MM.1S (cell line): ENCODE data around the gene SURF2.

Experiments used
- DNase-seq: peaks from one replicate; pipeline ENCODE4 v3.0.0-alpha.2; 2015
- H2AFZ ChIP-seq: fragments of 300-600 bp; sonication (generic); 2 replicates; pipeline ENCODE4 v1.6.0; 2016; ENCODE audit warnings: antibody characterized with exemption, low read length
- H3F3A ChIP-seq: fragments of 300-600 bp; sonication (generic); 2 replicates; pipeline ENCODE4 v1.6.1; 2016; ENCODE audit warnings: mild to moderate bottlenecking, antibody characterized with exemption, low read length, moderate library complexity, mixed read lengths; ENCODE audit not compliant: insufficient read depth
- H3K27ac ChIP-seq: fragments of 300-600 bp; sonication (generic); 2 replicates; pipeline ENCODE4 v1.5.1; 2016; ENCODE audit warnings: mild to moderate bottlenecking, low read length
- H3K27me3 ChIP-seq: fragments of 300-600 bp; sonication (generic); replicated peaks from 2 replicates; pipeline ENCODE4 v1.6.0; 2016; ENCODE audit warnings: low read length; ENCODE audit not compliant: insufficient read depth
- H3K36me3 ChIP-seq: fragments of 300-600 bp; sonication (generic); replicated peaks from 2 replicates; pipeline ENCODE4 v1.6.1; 2016; ENCODE audit warnings: mild to moderate bottlenecking, low read length, mixed read lengths; ENCODE audit not compliant: insufficient read depth
- H3K4me1 ChIP-seq: fragments of 300-600 bp; sonication (generic); 2 replicates; pipeline ENCODE4 v1.6.1; 2016; ENCODE audit warnings: low read length, mixed read lengths
- H3K4me2 ChIP-seq: fragments of 300-600 bp; sonication (generic); 2 replicates; pipeline ENCODE4 v1.6.0; 2016; ENCODE audit warnings: low read depth, low read length
- H3K4me3 ChIP-seq: fragments of 300-600 bp; sonication (generic); 2 replicates; pipeline ENCODE4 v1.5.1; 2016; ENCODE audit warnings: low read length, mixed read lengths
- H3K79me2 ChIP-seq: fragments of 300-600 bp; sonication (generic); 2 replicates; pipeline ENCODE4 v1.6.1; 2016; ENCODE audit warnings: mixed run types, low read length, mixed read lengths
- H3K9ac ChIP-seq: fragments of 300-600 bp; sonication (generic); 2 replicates; pipeline ENCODE4 v1.6.1; 2016; ENCODE audit warnings: low read length, mixed read lengths
- H3K9me2 ChIP-seq: fragments of 300-600 bp; sonication (generic); replicated peaks from 2 replicates; pipeline ENCODE4 v1.6.1; 2016; ENCODE audit warnings: mild to moderate bottlenecking, low read length, mixed read lengths; ENCODE audit not compliant: insufficient read depth
- H3K9me3 ChIP-seq: fragments of 300-600 bp; sonication (generic); replicated peaks from 2 replicates; pipeline ENCODE4 v1.6.1; 2016; ENCODE audit warnings: mild to moderate bottlenecking, low read length, mixed read lengths; ENCODE audit not compliant: insufficient read depth
- H4K20me1 ChIP-seq: fragments of 300-600 bp; sonication (generic); 2 replicates; pipeline ENCODE4 v1.6.1; 2016; ENCODE audit warnings: mild to moderate bottlenecking, low read length, moderate library complexity, mixed read lengths; ENCODE audit not compliant: insufficient read depth
- EZH2 ChIP-seq: fragments of 300-600 bp; sonication (generic); optimal IDR thresholded peaks from 2 replicates; pipeline ENCODE3; 2017; ENCODE audit warnings: low read depth, mild to moderate bottlenecking, antibody characterized with exemption, low read length, mixed read lengths
- EZH2phosphoT487 ChIP-seq: fragments of 300-600 bp; sonication (generic); IDR thresholded peaks from 2 replicates; pipeline ENCODE4 v1.6.1; 2018; ENCODE audit warnings: antibody characterized with exemption, low read length
- TF ChIP-seq, protein P1 (sequence below): fragments of 300-600 bp; sonication (generic); IDR thresholded peaks from 2 replicates; pipeline ENCODE4 v1.5.1; 2016; ENCODE audit warnings: antibody characterized with exemption, low read length, mixed read lengths

SURF2 gene

DNA sequence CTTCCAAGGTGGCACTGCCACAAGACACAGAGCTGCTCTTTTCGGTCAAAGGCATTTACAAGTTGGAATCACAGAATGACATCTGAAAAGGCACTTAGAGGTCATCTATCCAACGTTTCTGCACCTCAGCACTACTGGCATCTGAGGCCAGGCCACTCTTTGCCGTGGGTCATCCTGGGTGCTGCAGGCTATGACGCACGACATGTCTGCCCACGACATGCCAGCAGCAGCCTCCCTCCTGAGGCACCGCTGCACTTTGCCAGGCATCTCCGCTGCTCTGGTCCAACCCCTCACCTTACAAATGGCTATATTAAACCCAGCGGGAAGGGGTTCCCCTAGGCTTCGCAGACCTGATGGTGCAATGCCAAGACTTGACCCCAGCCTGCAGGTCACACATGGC lies 11.4 kb downstream of the SURF2 start:
- peaks cover 44% of the 10 kb centered on the region for H4K20me1 ChIP-seq
- no peaks in the 10 kb centered on the region for H3K9me3 ChIP-seq
- H3K27ac ChIP-seq, result no peak overlapping the region

DNA sequence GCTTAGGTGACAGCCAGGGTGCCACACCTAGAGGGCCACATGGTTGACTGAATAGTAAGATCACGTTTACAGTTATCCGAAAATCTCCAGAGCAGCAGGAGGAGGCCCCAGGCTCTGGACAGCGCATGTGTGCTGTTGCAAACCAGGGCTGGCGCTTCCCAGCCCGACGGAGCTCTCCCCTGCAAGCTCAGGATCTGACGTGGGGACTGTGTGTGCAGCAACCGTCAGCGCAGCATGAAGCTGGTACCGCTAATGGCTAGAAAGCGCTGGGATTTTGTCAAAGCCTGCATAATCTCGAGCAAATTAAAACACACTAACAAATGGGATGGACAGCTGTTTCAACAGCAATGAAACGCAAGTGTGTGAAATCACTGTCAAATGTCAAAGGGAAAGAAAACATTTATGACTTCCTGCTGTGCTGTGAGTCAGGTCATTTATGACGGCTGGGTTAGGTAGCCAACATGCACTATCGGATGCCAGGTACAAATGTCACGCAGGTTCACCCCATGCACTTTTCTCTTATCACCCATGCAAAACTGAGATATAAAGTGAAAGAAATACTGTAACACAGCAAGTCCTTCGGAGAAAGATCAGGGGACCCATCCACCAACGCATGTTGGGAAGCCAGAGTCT lies 12.0 kb downstream of the SURF2 start:
- Histone ChIP-seq H3K9ac (no peak overlapping the region), H3F3A (no peaks in the 10 kb centered on the region), H3K9me2 (no peaks in the 10 kb centered on the region), H3K9me3 (no peaks in the 10 kb centered on the region), H3K27ac (no peak overlapping the region), H3K4me2 (no peak overlapping the region), H3K4me3 (no peak overlapping the region), H4K20me1 (peaks cover 47% of the 10 kb centered on the region), H3K4me1 (no peaks in the 10 kb centered on the region), H3K36me3 (peaks cover 9% of the 10 kb centered on the region; the same call in 1 of the 2 replicates), H3K79me2 (peaks cover 86% of the 10 kb centered on the region), H3K27me3 (no peaks in the 10 kb centered on the region), H2AFZ (no peak overlapping the region)
- TF ChIP-seq EZH2phosphoT487 (no peak), EZH2 (no peak)
- TF ChIP-seq, protein P1, sequence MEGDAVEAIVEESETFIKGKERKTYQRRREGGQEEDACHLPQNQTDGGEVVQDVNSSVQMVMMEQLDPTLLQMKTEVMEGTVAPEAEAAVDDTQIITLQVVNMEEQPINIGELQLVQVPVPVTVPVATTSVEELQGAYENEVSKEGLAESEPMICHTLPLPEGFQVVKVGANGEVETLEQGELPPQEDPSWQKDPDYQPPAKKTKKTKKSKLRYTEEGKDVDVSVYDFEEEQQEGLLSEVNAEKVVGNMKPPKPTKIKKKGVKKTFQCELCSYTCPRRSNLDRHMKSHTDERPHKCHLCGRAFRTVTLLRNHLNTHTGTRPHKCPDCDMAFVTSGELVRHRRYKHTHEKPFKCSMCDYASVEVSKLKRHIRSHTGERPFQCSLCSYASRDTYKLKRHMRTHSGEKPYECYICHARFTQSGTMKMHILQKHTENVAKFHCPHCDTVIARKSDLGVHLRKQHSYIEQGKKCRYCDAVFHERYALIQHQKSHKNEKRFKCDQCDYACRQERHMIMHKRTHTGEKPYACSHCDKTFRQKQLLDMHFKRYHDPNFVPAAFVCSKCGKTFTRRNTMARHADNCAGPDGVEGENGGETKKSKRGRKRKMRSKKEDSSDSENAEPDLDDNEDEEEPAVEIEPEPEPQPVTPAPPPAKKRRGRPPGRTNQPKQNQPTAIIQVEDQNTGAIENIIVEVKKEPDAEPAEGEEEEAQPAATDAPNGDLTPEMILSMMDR, result no peak
- no peak for DNase-seq

More for the DNA sequence above, 11.4 kb downstream of the SURF2 start:
- no peaks in the 10 kb centered on the region for H3K27me3 ChIP-seq
- no peak overlapping the region for H3K9ac ChIP-seq
- H3K4me1 ChIP-seq, result no peaks in the 10 kb centered on the region
- peaks cover 81% of the 10 kb centered on the region for H3K79me2 ChIP-seq
- H3K9me2 ChIP-seq, result no peaks in the 10 kb centered on the region
- no peak for DNase-seq
- H3K4me2 ChIP-seq, result no peak overlapping the region
- no peak overlapping the region for H3K4me3 ChIP-seq
- H2AFZ ChIP-seq, result no peak overlapping the region
- H3K36me3 ChIP-seq, result peaks cover 13% of the 10 kb centered on the region; the same call in 1 of the 2 replicates
- no peaks in the 10 kb centered on the region for H3F3A ChIP-seq
- TF ChIP-seq, protein P1, result no peak
- TF ChIP-seq EZH2phosphoT487 (no peak), EZH2 (no peak)

DNA sequence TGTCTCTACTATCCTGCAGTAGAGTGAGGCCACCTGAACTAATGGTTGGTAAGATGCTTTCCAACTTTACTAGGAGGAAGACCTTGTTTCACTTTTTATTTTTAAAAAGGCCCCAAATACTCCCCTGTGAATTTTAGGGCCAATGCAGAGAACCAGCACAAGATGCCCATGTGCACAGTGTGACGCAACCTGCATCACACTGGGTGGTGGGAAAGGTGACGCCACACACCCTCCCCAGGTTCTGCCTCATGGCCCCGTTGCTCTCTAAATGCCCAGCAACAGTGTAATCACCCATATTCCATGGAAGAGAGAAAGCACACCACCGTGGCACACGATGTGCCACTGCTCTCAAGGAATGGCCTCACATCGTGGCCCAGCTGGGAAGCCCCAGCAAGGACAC lies 13.1 kb downstream of the SURF2 start:
- H4K20me1 ChIP-seq, result peaks cover 47% of the 10 kb centered on the region
- peaks cover 8% of the 10 kb centered on the region; the same call in 1 of the 2 replicates for H3K36me3 ChIP-seq
- no peak for DNase-seq
- H3K4me3 ChIP-seq, result no peak overlapping the region
- H3K79me2 ChIP-seq, result peaks cover 97% of the 10 kb centered on the region
- no peaks in the 10 kb centered on the region for H3K4me1 ChIP-seq
- no peaks in the 10 kb centered on the region for H3K9me3 ChIP-seq
- no peak overlapping the region for H3K27ac ChIP-seq
- no peak overlapping the region for H3K4me2 ChIP-seq
- no peak overlapping the region for H3K9ac ChIP-seq
- TF ChIP-seq EZH2phosphoT487 (no peak), EZH2 (no peak)
- TF ChIP-seq, protein P1, result no peak
- H3K9me2 ChIP-seq, result no peaks in the 10 kb centered on the region
- H2AFZ ChIP-seq, result no peak overlapping the region
- no peaks in the 10 kb centered on the region for H3K27me3 ChIP-seq
- H3F3A ChIP-seq, result no peaks in the 10 kb centered on the region
